OCI-LY1 (cell line): Measurements from ENCODE around the gene PTPRN2.

Experiments
- H2AFZ ChIP-seq: fragments of 200-600 bp; sonication (generic), shearing (Covaris generic); 2 replicates; pipeline ENCODE4 v1.6.0; 2014; ENCODE audit warnings: antibody characterized with exemption, mild to moderate bottlenecking, low read length
- H3F3A ChIP-seq: fragments of 200-600 bp; sonication (generic), shearing (Covaris generic); 2 replicates; pipeline ENCODE4 v1.6.0; 2014; ENCODE audit warnings: mild to moderate bottlenecking, antibody characterized with exemption, low read length, moderate library complexity; ENCODE audit not compliant: insufficient read depth
- H3K27ac ChIP-seq: fragments of 200-600 bp; sonication (generic); 2 replicates; pipeline ENCODE4 v1.5.1; 2014; ENCODE audit warnings: low read length, mixed run types, mild to moderate bottlenecking, low read depth; ENCODE audit not compliant: poor library complexity, severe bottlenecking
- H3K27me3 ChIP-seq: fragments of 200-600 bp; sonication (generic); 2 replicates; pipeline ENCODE4 v1.6.0; 2014; ENCODE audit warnings: antibody characterized with exemption, mild to moderate bottlenecking, low read length, moderate library complexity; ENCODE audit not compliant: insufficient read depth
- H3K36me3 ChIP-seq: fragments of 200-600 bp; sonication (generic); 2 replicates; pipeline ENCODE4 v1.6.1; 2014; ENCODE audit warnings: mild to moderate bottlenecking, antibody characterized with exemption, low read length, moderate library complexity, mixed read lengths; ENCODE audit not compliant: insufficient read depth
- H3K4me1 ChIP-seq: fragments of 200-600 bp; sonication (generic); 2 replicates; pipeline ENCODE4 v1.5.1; 2014; ENCODE audit warnings: mild to moderate bottlenecking, low read length, moderate library complexity; ENCODE audit not compliant: insufficient read depth, severe bottlenecking
- H3K4me2 ChIP-seq: fragments of 200-600 bp; sonication (generic), shearing (Covaris generic); 2 replicates; pipeline ENCODE4 v1.6.1; 2014; ENCODE audit warnings: low read length
- H3K4me3 ChIP-seq: fragments of 200-600 bp; sonication (generic); 2 replicates; pipeline ENCODE4 v1.5.1; 2014; ENCODE audit warnings: low read length, low read depth, mild to moderate bottlenecking, mixed read lengths; ENCODE audit not compliant: poor library complexity, severe bottlenecking
- H3K79me2 ChIP-seq: fragments of 200-600 bp; shearing (Covaris generic); 2 replicates; pipeline ENCODE4 v1.6.1; 2016; ENCODE audit warnings: mixed run types, low read length, mixed read lengths; ENCODE audit not compliant: insufficient read depth
- H3K9ac ChIP-seq: fragments of 200-600 bp; sonication (generic), shearing (Covaris generic); 2 replicates; pipeline ENCODE4 v1.6.1; 2014; ENCODE audit warnings: mild to moderate bottlenecking, low read length, mixed read lengths
- H3K9me2 ChIP-seq: fragments of 200-600 bp; sonication (generic), shearing (Covaris generic); 2 replicates; pipeline ENCODE4 v1.6.1; 2014; ENCODE audit warnings: low read depth, mild to moderate bottlenecking, low read length, mixed read lengths
- H3K9me3 ChIP-seq: fragments of 200-600 bp; shearing (Covaris generic); 2 replicates; pipeline ENCODE4 v1.6.1; 2014; ENCODE audit warnings: low read length, mixed read lengths
- H4K20me1 ChIP-seq: fragments of 200-600 bp; sonication (generic), shearing (Covaris generic); 2 replicates; pipeline ENCODE4 v1.6.0; 2016; ENCODE audit warnings: mild to moderate bottlenecking, low read length; ENCODE audit not compliant: insufficient read depth
- EZH2 ChIP-seq: fragments of 200-600 bp; sonication (generic), shearing (Covaris generic); IDR thresholded peaks from 2 replicates; pipeline ENCODE4 v1.8.0; 2017; ENCODE audit warnings: borderline replicate concordance, mixed run types, mild to moderate bottlenecking, antibody characterized with exemption, low read length, moderate library complexity, mixed read lengths
- TF ChIP-seq, protein P1 (sequence below): fragments of 200-600 bp; sonication (generic), shearing (Covaris generic); IDR thresholded peaks from 2 replicates; pipeline ENCODE4 v1.5.1; 2017; ENCODE audit warnings: mild to moderate bottlenecking, antibody characterized with exemption, low read length, moderate library complexity, mixed read lengths

The PTPRN2 gene

DNA sequence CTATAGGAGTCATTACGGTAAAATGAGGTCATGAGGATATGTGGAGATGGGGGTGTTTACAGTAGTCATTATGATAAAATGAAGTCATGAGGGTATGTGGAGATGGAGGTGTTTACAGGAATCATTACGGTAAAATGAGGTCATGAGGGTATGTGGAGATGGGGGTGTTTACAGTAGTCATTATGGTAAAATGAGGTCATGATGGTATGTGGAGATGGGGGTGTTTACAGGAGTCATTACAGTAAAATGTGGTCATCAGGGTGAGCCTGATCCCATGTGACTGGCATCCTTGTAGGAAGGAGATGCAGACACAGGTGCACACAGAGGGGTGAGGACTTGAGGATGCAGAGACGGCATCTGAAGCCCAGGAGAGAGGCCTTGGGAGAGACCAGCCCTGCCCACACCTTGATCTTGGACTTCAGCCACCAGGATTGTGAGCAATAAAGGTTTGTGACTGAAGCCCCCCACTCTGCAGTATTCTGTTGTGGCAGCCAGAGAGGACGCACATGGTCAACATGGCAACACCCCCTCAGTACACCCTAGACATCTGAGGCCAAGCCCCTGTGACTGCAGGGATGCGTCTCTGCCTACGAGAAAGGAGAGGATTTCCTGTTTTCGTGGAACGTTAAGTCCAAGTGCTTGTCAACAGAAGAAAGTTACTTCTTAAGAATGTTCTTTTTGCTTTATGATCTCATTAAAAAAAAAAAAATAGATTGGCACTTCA is 706.4 kb downstream of the PTPRN2 start:
- H3K9me2 ChIP-seq = no peaks in the 10 kb centered on the region
- no peak for TF ChIP-seq EZH2
- TF ChIP-seq, protein P1, sequence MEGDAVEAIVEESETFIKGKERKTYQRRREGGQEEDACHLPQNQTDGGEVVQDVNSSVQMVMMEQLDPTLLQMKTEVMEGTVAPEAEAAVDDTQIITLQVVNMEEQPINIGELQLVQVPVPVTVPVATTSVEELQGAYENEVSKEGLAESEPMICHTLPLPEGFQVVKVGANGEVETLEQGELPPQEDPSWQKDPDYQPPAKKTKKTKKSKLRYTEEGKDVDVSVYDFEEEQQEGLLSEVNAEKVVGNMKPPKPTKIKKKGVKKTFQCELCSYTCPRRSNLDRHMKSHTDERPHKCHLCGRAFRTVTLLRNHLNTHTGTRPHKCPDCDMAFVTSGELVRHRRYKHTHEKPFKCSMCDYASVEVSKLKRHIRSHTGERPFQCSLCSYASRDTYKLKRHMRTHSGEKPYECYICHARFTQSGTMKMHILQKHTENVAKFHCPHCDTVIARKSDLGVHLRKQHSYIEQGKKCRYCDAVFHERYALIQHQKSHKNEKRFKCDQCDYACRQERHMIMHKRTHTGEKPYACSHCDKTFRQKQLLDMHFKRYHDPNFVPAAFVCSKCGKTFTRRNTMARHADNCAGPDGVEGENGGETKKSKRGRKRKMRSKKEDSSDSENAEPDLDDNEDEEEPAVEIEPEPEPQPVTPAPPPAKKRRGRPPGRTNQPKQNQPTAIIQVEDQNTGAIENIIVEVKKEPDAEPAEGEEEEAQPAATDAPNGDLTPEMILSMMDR = no peak
- H4K20me1 ChIP-seq = no peaks in the 10 kb centered on the region
- H3K27ac ChIP-seq = no peak overlapping the region
- H3K36me3 ChIP-seq = no peaks in the 10 kb centered on the region
- no peak overlapping the region for H3K9ac ChIP-seq
- no peaks in the 10 kb centered on the region for H3K27me3 ChIP-seq
- H3K79me2 ChIP-seq = no peaks in the 10 kb centered on the region
- no peak overlapping the region for H3K4me3 ChIP-seq
- no peaks in the 10 kb centered on the region for H3F3A ChIP-seq
- no peak overlapping the region for H3K4me2 ChIP-seq
- no peaks in the 10 kb centered on the region for H3K4me1 ChIP-seq
- no peaks in the 10 kb centered on the region; the same call in 1 of the 2 replicates for H3K9me3 ChIP-seq
- no peak overlapping the region for H2AFZ ChIP-seq

DNA sequence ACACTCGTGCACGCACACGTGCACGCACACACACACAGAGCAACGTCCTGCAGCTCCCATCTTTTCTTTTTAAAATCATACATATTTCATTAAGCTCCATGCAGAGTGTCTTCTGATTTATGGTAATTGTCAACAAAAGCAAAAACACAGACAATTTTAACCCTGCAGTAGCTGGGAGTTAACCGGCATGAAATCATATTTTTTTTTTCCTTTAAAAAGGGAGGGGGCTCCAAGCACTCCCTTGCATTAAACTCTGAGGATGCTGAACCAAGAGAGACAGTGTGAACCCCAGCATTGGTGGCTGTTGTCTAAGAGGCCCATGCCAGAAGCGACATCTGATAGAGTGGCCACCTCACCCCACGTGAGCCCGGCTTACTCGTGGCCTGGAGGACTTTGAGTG is 708.2 kb downstream of the PTPRN2 start:
- TF ChIP-seq, protein P1 = no peak
- no peak for TF ChIP-seq EZH2
- no peaks in the 10 kb centered on the region for H3K9me2 ChIP-seq
- no peak overlapping the region for H3K4me3 ChIP-seq
- H3K9ac ChIP-seq = no peak overlapping the region
- H3K36me3 ChIP-seq = no peaks in the 10 kb centered on the region
- no peaks in the 10 kb centered on the region for H3F3A ChIP-seq
- no peaks in the 10 kb centered on the region for H3K4me1 ChIP-seq
- no peaks in the 10 kb centered on the region; the same call in 1 of the 2 replicates for H3K9me3 ChIP-seq
- H3K79me2 ChIP-seq = no peaks in the 10 kb centered on the region
- no peaks in the 10 kb centered on the region for H4K20me1 ChIP-seq
- no peaks in the 10 kb centered on the region for H3K27me3 ChIP-seq
- H3K4me2 ChIP-seq = no peak overlapping the region
- no peak overlapping the region for H3K27ac ChIP-seq
- no peak overlapping the region for H2AFZ ChIP-seq

DNA sequence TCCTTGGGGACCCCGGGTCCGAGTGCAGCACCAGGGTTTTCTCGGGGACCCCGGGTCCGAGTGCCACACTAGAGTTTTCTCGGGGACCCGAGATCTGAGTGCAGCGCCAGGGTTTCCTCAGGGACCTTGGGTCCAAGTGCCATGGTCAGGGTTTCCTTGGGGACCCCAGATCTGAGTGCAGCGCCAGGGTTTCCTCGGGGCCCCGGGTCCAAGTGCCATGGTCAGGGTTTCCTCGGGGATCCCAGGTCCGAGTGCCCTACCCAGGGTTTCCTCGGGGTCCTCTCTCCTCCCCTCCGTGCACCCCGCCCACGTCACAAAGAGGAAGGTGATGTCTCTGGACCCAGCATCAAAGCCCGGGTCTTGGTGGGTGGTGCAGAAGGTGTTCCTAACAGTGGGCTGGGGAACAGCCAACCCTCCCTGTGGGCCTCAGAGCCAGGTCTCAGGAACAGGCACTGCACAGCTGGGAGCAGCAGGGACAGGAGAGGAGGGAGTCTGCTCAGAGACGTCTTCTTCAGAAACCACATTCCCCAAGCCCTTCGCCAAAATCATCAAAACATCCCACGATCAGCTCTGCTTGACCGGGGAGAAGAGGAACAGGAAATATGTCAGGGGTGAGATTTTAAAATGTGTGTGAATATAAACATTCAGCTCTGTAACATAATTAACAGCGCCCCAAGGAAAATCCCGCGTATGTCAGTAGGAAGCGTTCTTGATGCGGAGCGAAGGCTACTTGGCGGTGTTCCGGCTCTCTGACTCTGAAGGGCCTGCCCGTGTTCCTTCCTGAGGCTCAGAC is 710.1 kb downstream of the PTPRN2 start:
- Histone ChIP-seq H3K4me2 (no peak overlapping the region), H3K27ac (no peak overlapping the region), H3K27me3 (no peaks in the 10 kb centered on the region), H3K79me2 (no peaks in the 10 kb centered on the region), H2AFZ (no peak overlapping the region), H3K36me3 (no peaks in the 10 kb centered on the region), H3K9me3 (no peaks in the 10 kb centered on the region; the same call in 1 of the 2 replicates), H3F3A (no peaks in the 10 kb centered on the region), H4K20me1 (no peaks in the 10 kb centered on the region), H3K4me1 (no peaks in the 10 kb centered on the region), H3K4me3 (no peak overlapping the region), H3K9ac (no peak overlapping the region), H3K9me2 (no peaks in the 10 kb centered on the region)
- TF ChIP-seq EZH2 = no peak
- TF ChIP-seq, protein P1 = no peak
